ENCODE results near the gene ELANE.
A peak's percentile ranks its signal among the peaks of the same experiment; 100 is the strongest.
"Not testable (repeated sequence)": the region's sequence is repeated elsewhere in the genome, so short reads cannot be mapped to it uniquely, and the experiment has no call there.

Gene ELANE

DNA sequence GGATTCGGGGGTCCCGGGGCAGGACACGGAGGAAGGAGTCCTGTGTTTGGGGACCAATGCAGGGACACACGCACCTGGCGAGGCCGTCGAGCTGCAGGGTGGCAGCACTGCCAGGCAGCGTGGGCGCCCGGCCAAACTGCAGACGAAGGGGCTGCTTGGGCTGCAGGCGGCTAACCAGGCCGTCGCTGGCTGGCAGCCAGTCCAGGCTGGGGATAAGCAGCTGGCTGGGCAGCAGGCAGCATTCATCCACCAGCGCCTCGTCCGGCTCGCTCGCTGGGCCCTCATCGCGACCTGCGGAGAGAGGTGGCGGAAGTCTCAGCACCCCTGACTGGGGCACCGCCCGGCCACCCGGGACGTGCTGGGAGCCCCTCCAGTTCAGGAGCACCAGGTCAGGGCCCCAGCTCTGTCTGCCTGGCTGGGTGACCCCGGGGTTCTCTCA, 18.9 kb downstream of the ELANE start:
- CTCF ChIA-PET = no interaction called here
- Mint-ChIP-seq H3K27me3 (no peaks in the 10 kb centered on the region), H3K27ac (no peak overlapping the region), H3K36me3 (peaks cover 26% of the 10 kb centered on the region), H3K9me3 (no peaks in the 10 kb centered on the region), H3K4me1 (peaks cover 25% of the 10 kb centered on the region), H3K4me3 (no peak overlapping the region)
- DNase-seq = no peak

GRCh38 chr19:871446-872265, 19.6 kb downstream of the ELANE start:
- Mint-ChIP-seq H3K4me1 (peaks cover 25% of the 10 kb centered on the region), H3K9me3 (no peaks in the 10 kb centered on the region), H3K4me3 (peak overlapping the region; percentile 73), H3K36me3 (peaks cover 26% of the 10 kb centered on the region), H3K27ac (peak overlapping the region; percentile 97), H3K27me3 (no peaks in the 10 kb centered on the region)
- no peak for DNase-seq
- CTCF ChIA-PET = interaction anchor here (0.6 kb wide), 1 partner anchor 11 kb away, joined by 3 read pairs; no protein-coding TSS in a partner anchor

DNA sequence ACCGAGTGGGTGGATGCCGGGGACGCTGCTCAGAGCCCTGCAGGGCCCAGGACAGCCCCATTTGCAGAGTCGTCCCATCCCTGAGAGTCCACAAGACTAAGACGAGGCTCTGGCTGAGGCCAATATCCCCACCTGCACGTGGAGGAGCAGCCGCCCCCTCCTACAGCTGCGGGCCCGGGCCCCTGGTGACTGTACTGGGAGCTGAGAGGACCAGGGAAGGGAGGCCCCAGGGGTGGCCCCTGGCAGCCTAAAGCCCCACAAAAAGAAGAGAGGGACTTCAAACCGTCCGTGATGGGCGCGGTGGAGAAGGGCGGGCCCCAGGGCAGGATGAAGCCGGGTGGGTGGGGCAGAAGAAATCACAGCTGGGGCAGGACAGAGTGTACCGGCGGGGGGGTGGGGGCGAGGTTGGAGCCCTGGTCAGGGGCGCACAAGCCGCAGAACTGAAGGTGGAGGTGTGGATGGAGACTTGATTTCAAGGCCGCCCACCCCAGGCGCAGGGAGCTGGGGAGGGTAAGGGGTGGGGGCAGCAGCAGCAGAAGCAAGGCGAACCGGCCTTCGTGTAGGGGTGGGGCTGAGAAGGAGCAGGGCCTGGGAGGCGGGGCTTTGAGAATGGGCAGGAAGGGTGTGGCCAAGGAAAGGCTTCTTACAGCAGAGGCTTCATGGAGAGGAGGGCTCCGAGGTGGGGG, 20.3 kb downstream of the ELANE start:
- peak overlapping the region; percentile 97 for H3K27ac Mint-ChIP-seq
- peak; percentile 94 for DNase-seq
- no peaks in the 10 kb centered on the region for H3K9me3 Mint-ChIP-seq
- H3K4me3 Mint-ChIP-seq = peak overlapping the region; percentile 73
- no peaks in the 10 kb centered on the region for H3K27me3 Mint-ChIP-seq
- CTCF ChIA-PET = no interaction called here
- H3K4me1 Mint-ChIP-seq = peaks cover 24% of the 10 kb centered on the region
- H3K36me3 Mint-ChIP-seq = peaks cover 24% of the 10 kb centered on the region

DNA sequence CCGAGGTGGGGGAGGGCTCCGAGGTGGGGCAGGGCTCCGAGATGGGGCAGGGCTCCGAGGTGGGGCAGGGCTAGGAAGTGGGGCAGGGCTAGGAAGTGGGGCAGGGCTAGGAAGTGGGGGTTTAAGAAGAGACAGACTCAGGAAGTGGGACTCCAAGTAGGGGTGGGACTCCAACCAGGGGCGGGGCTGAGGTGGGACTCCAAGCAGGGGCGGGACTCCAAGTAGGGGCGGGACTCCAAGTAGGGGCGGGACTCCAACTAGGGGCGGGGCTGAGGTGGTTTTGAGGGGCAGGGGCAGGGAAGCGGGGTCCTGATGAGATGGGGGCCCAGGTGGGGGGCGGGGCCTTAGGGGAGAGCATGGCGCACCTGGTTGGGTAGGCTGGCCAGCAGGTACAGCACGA, 21.0 kb downstream of the ELANE start:
- peak overlapping the region; percentile 75 for H3K27ac Mint-ChIP-seq
- peak; percentile 90 for DNase-seq
- no peaks in the 10 kb centered on the region for H3K9me3 Mint-ChIP-seq
- H3K4me1 Mint-ChIP-seq = peaks cover 22% of the 10 kb centered on the region
- CTCF ChIA-PET = interaction anchor here (0.9 kb wide), 1 partner anchor 8 kb away, joined by 3 read pairs; no protein-coding TSS in a partner anchor
- no peak overlapping the region for H3K4me3 Mint-ChIP-seq
- H3K27me3 Mint-ChIP-seq = no peaks in the 10 kb centered on the region
- peaks cover 21% of the 10 kb centered on the region for H3K36me3 Mint-ChIP-seq

DNA sequence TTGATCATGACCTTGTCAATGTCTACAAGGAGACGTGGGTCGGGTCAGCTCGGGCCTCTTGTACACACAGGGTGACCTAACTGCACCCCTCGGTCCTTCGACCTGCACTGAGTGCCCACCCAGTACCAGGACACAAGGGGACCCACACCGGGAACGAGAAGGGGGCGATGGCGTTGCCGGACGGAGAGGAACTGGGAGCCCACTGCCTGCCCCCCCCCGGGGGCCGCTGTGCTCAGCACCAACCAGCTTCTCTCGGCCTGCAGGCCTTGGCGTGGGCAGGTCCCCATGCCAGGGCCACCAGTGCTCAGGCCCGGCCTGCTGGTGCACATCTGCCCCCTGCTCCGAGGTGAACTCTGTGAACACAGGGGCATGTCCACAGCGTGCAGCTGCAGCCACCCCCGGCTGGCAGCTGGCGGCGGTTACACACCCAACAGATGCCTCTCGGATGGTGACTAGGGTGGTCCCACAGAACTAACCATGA, 21.5 kb downstream of the ELANE start:
- no peaks in the 10 kb centered on the region for H3K27me3 Mint-ChIP-seq
- CTCF ChIA-PET = interaction anchor here (0.9 kb wide), 1 partner anchor 9 kb away, joined by 3 read pairs; no protein-coding TSS in a partner anchor
- peaks cover 20% of the 10 kb centered on the region for H3K36me3 Mint-ChIP-seq
- H3K4me1 Mint-ChIP-seq = peaks cover 22% of the 10 kb centered on the region
- H3K9me3 Mint-ChIP-seq = no peaks in the 10 kb centered on the region
- no peak overlapping the region for H3K27ac Mint-ChIP-seq
- no peak for DNase-seq
- H3K4me3 Mint-ChIP-seq = no peak overlapping the region

DNA sequence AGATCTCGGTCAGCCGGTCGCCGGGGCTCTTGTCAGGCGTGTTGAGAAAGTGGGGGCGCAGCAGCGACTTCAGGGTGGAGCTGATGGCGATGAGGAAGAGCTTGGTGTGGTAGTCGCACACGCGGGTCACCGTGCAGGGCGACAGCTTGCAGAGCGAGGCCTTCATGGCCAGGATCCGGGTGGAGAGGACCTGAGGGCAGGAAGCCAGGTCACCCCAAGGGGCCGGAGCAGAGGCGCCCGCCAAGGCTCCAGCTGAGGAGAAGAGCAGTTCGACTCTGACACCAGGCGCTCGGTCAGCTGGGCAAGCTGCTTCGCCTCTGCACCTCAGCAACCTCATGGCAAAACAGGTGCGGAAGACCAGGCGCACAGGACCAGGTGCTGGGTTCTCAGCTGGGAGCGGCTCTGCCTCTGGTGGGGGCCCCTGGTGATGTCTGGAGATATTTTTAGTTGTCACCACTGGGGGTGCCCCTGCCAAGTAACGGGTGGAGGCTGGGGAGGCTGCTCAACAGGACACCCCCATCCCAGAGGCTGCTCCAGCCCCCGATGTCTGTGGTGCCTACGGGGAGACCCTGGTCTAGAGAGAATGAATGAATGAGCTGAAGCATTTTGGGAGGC, 23.3 kb downstream of the ELANE start:
- Mint-ChIP-seq H3K4me3 (no peak overlapping the region), H3K27me3 (no peaks in the 10 kb centered on the region), H3K36me3 (peaks cover 10% of the 10 kb centered on the region), H3K27ac (peak overlapping the region; percentile 45), H3K4me1 (peaks cover 20% of the 10 kb centered on the region), H3K9me3 (no peaks in the 10 kb centered on the region)
- no peak for DNase-seq
- CTCF ChIA-PET = no interaction called here

DNA sequence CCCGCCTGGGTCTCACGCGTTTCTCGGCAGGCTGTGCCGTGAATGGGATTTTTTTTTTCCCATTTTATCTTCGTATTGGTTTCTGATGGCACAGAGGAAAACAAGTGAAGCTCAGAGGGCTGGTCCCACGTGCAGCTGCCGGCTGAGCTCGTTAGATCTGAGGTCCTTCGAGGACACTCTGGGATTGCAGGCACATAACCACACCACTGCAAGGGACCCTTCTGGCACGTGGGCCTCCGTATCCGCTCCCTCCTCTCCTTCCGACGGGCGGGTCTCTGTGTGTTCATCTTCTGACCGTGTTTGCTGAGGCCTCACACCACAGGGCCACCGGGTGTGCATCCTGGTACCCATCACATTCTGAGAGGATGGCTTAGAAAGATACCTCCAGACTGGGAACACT, 24.0 kb downstream of the ELANE start:
- H3K36me3 Mint-ChIP-seq = peaks cover 11% of the 10 kb centered on the region
- CTCF ChIA-PET = no interaction called here

DNA sequence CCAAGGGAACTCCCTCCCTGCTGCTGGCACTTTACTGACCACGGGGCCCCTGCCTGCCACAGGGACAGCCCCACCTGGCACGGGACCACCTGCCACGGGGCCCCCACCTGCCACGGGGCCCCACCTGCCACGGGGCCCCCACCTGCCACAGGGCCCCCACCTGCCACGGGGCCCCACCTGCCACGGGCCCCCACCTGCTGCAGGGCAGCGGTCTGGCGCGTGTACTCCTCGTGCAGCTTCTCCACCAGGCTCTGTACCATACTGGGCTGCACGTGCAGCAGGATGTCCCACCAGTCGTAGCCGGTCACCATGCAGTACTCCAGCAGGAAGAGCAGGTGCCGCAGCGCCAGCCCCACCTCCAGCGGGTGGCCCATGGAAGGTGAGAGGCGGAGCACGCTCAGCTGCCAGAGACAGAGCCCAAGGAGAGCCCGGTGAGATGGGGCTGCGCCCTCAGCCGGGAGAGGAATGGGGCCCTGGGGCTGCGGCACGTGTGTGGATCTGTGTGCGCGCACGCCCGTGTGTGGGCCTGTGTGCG, 24.7 kb downstream of the ELANE start:
- H3K4me3 Mint-ChIP-seq = no peak overlapping the region
- no peak overlapping the region for H3K27ac Mint-ChIP-seq
- peaks cover 13% of the 10 kb centered on the region for H3K36me3 Mint-ChIP-seq
- no peak for DNase-seq
- no peaks in the 10 kb centered on the region for H3K27me3 Mint-ChIP-seq
- CTCF ChIA-PET = no interaction called here
- H3K9me3 Mint-ChIP-seq = no peaks in the 10 kb centered on the region
- peaks cover 17% of the 10 kb centered on the region for H3K4me1 Mint-ChIP-seq

More for the DNA sequence above, 24.0 kb downstream of the ELANE start:
- Mint-ChIP-seq H3K9me3 (no peaks in the 10 kb centered on the region), H3K4me1 (peaks cover 20% of the 10 kb centered on the region), H3K27ac (peak overlapping the region; percentile 45), H3K27me3 (no peaks in the 10 kb centered on the region), H3K4me3 (no peak overlapping the region)
- DNase-seq = no peak

- H3K4me1 Mint-ChIP-seq, H3K4me3 Mint-ChIP-seq, H3K27ac Mint-ChIP-seq, H3K9me3 Mint-ChIP-seq, DNase-seq, H3K27me3 Mint-ChIP-seq: not testable (repeated sequence)
- CTCF ChIA-PET = interaction anchor here (1.5 kb wide), 1 partner anchor 15 kb away, joined by 8 read pairs; no protein-coding TSS in a partner anchor
- H3K36me3 Mint-ChIP-seq = peaks cover 14% of the 10 kb centered on the region
Measured at GRCh38 chr19:877992-878660, 26.0 kb downstream of the ELANE start.

DNA sequence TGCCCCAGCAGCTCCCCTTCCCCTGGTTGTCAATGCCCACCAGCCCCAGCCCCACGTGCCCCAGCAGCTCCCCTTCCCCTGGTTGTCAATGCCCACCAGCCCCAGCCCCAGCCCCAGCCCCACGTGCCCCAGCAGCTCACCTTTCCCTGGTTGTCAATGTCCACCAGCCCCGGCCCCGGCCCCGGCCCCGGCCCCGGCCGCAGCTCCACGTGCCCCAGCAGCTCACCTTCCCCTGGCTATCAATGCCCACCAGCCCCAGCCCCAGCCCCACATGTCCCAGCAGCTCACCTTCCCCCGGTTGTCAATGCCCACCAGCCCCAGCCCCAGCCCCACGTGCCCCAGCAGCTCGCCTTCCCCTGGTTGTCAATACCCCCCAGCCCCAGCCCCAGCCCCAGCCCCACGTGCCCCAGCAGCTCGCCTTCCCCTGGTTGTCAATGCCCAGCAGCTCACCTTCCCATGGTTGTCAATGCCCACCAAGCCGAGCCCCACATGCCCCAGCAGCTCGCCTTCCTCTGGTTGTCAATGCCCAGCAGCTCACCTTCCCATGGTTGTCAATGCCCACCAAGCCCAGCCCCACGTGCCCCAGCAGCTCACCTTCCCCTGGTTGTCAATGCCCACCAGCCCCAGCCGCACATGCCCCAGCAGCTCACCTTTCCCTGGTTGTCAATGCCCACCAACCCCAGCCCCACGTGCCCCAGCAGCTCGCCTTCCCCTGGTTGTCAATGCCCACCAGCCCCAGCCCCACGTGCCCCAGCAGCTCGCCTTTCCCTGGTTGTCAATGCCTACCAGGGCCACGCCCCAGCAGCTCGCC, 26.9 kb downstream of the ELANE start:
- H3K27me3 Mint-ChIP-seq, H3K9me3 Mint-ChIP-seq, H3K4me1 Mint-ChIP-seq, DNase-seq, H3K27ac Mint-ChIP-seq, H3K4me3 Mint-ChIP-seq: not testable (repeated sequence)
- CTCF ChIA-PET = interaction anchor here (1.5 kb wide), 1 partner anchor 16 kb away, joined by 8 read pairs; no protein-coding TSS in a partner anchor
- H3K36me3 Mint-ChIP-seq = peaks cover 14% of the 10 kb centered on the region

DNA sequence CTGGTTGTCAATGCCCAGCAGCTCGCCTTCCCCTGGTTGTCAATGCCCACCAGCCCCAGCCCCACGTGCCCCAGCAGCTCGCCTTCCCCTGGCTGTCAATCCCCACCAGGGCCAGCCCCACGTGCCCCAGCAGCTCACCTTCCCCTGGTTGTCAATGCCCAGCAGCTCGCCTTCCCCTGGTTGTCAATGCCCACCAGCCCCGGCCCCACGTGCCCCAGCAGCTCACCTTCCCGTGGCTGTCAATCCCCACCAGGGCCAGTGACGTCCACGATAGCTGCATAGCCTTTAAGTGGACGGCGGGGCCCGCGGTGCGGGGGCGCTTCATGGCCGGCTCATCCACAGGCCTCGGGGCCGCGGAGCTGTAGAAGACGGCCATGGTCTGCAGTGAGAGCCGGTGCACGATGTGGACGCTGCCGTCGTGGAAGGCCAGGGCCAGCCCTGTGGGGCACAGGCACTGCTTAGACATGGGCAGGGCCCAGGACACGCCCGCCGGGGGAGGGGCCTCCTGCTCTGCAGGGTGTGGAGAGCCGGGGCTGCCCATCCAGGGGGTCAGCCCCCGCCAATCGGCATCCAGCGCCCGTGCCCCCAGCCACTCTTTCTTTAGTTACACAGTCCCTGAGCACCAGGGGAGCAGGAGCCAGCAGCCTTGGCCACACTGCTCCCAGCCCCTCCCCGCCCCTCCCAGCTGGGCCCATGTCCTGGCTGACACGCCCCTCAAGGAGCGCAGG, 27.8 kb downstream of the ELANE start:
- Mint-ChIP-seq H3K4me1 (peaks cover 2% of the 10 kb centered on the region), H3K36me3 (peaks cover 19% of the 10 kb centered on the region), H3K27ac (no peak overlapping the region), H3K9me3 (no peaks in the 10 kb centered on the region), H3K27me3 (no peaks in the 10 kb centered on the region), H3K4me3 (no peak overlapping the region)
- DNase-seq = no peak
- CTCF ChIA-PET = interaction anchor here (0.8 to 1.5 kb wide), 2 partner anchors 17 to 23 kb away, joined by 3 to 8 read pairs; no protein-coding TSS in a partner anchor

- Mint-ChIP-seq H3K4me3 (no peak overlapping the region), H3K36me3 (peaks cover 23% of the 10 kb centered on the region), H3K4me1 (no peaks in the 10 kb centered on the region), H3K27ac (no peak overlapping the region), H3K27me3 (no peaks in the 10 kb centered on the region), H3K9me3 (no peaks in the 10 kb centered on the region)
- CTCF ChIA-PET = interaction anchor here (2.3 kb wide), 1 partner anchor 18 kb away, joined by 6 read pairs; no protein-coding TSS in a partner anchor
- no peak for DNase-seq
Measured at GRCh38 chr19:881385-882071, 29.4 kb downstream of the ELANE start.

All from activated naive CD4-positive, alpha-beta T cell treated with anti-CD3 and anti-CD28 coated beads, Interleukin-2, amount 10 ng/mL, durations not matched to agents 7 days and 5 days (primary cell).